ENCODE results near the gene CYB5D1.
"Not testable (repeated sequence)": the region's sequence is repeated elsewhere in the genome, so short reads cannot be mapped to it uniquely, and the experiment has no call there.

Gene CYB5D1

GRCh38 chr17:7857713-7858521 is at the start of gene CYB5D1:
Gene CYB5D1, plus strand, starts transcription at chr17:7858003. Its CDS starts 132 bp downstream, at chr17:7858135.
- peak; percentile 38 for DNase-seq

- no peak for DNase-seq
Measured at GRCh38 chr17:7809086-7809790, 48.6 kb upstream of the CYB5D1 start.

GRCh38 chr17:7809791-7810343 is 47.9 kb upstream of the CYB5D1 start:
- DNase-seq: not testable (repeated sequence)

- DNase-seq: no peak
Measured at GRCh38 chr17:7811251-7811650, 46.6 kb upstream of the CYB5D1 start.

GRCh38 chr17:7814969-7815368 is 42.8 kb upstream of the CYB5D1 start:
- DNase-seq: no peak

- DNase-seq: no peak
Measured at GRCh38 chr17:7816926-7817642, 40.7 kb upstream of the CYB5D1 start.

- DNase-seq: no peak
Measured at GRCh38 chr17:7817643-7817964, 40.2 kb upstream of the CYB5D1 start.

GRCh38 chr17:7818026-7818425 is 39.8 kb upstream of the CYB5D1 start:
- no peak for DNase-seq

GRCh38 chr17:7818746-7819645 is 38.8 kb upstream of the CYB5D1 start:
- DNase-seq: no peak

- no peak for DNase-seq
Measured at GRCh38 chr17:7820231-7820630, 37.6 kb upstream of the CYB5D1 start.

- no peak for DNase-seq
Measured at GRCh38 chr17:7822126-7822525, 35.7 kb upstream of the CYB5D1 start.

GRCh38 chr17:7823581-7824001 is 34.2 kb upstream of the CYB5D1 start:
- no peak for DNase-seq

GRCh38 chr17:7824021-7824924 is 33.5 kb upstream of the CYB5D1 start:
- no peak for DNase-seq

- DNase-seq: no peak
Measured at GRCh38 chr17:7825206-7825990, 32.4 kb upstream of the CYB5D1 start.

GRCh38 chr17:7830616-7831015 is 27.2 kb upstream of the CYB5D1 start:
- DNase-seq: no peak

- DNase-seq: no peak
Measured at GRCh38 chr17:7831233-7831632, 26.6 kb upstream of the CYB5D1 start.

GRCh38 chr17:7832431-7832830 is 25.4 kb upstream of the CYB5D1 start:
- no peak for DNase-seq

GRCh38 chr17:7833011-7833794 is 24.6 kb upstream of the CYB5D1 start:
- DNase-seq: no peak

- peak; percentile 71 for DNase-seq
Measured at GRCh38 chr17:7833795-7834541, 23.8 kb upstream of the CYB5D1 start, which contains the start of gene KDM6B. Gene KDM6B, plus strand, starts transcription at chr17:7834217. Its CDS starts 11,338 bp downstream, at chr17:7845555.

Measured in NK-92 treated with Interleukin-12 subunit alpha and Interleukin-12 subunit beta, amount 100 ng/mL, for 24 hours (cell line).